ENCODE measurements around the gene ABHD17C.

DNA sequence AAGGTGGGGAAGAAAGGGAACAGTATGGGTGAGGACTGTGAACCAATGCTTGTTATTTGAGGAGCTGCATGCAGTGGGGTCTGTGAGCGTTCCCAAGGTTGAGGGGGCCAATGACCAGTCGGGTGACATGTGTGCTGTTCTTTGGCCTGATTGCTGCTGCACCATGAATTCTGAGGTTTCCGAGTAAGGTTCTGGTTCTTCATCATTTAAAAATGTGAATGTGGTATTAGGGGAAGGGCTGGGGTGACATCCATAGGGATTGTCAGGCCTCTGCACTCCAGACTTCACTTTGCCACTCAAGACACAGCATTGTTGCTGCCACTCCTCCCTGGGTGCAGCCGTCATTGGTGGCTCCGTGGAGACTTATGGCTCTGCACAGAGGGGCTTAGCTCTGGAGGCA is 32.5 kb downstream of the ABHD17C start:
- no peak for TF ChIP-seq SMC3 (IDR thresholded peaks at IDR 0.05)
- no peak for TF ChIP-seq EP300 (IDR thresholded peaks at IDR 0.05)
- no peak for TF ChIP-seq RCOR1 (IDR thresholded peaks at IDR 0.05; ENCODE audit: low read depth, low read length)
- no peak for TF ChIP-seq ESRRA (IDR thresholded peaks at IDR 0.05; ENCODE audit: borderline replicate concordance, low read length)
- TF ChIP-seq, protein P1, sequence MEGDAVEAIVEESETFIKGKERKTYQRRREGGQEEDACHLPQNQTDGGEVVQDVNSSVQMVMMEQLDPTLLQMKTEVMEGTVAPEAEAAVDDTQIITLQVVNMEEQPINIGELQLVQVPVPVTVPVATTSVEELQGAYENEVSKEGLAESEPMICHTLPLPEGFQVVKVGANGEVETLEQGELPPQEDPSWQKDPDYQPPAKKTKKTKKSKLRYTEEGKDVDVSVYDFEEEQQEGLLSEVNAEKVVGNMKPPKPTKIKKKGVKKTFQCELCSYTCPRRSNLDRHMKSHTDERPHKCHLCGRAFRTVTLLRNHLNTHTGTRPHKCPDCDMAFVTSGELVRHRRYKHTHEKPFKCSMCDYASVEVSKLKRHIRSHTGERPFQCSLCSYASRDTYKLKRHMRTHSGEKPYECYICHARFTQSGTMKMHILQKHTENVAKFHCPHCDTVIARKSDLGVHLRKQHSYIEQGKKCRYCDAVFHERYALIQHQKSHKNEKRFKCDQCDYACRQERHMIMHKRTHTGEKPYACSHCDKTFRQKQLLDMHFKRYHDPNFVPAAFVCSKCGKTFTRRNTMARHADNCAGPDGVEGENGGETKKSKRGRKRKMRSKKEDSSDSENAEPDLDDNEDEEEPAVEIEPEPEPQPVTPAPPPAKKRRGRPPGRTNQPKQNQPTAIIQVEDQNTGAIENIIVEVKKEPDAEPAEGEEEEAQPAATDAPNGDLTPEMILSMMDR (IDR thresholded peaks at IDR 0.05) = no peak
- no peak for TF ChIP-seq POLR2A (IDR thresholded peaks at IDR 0.05; ENCODE audit: low read length)
- TF ChIP-seq NR3C1 (IDR thresholded peaks at IDR 0.05) = no peak
- TF ChIP-seq, protein P2, sequence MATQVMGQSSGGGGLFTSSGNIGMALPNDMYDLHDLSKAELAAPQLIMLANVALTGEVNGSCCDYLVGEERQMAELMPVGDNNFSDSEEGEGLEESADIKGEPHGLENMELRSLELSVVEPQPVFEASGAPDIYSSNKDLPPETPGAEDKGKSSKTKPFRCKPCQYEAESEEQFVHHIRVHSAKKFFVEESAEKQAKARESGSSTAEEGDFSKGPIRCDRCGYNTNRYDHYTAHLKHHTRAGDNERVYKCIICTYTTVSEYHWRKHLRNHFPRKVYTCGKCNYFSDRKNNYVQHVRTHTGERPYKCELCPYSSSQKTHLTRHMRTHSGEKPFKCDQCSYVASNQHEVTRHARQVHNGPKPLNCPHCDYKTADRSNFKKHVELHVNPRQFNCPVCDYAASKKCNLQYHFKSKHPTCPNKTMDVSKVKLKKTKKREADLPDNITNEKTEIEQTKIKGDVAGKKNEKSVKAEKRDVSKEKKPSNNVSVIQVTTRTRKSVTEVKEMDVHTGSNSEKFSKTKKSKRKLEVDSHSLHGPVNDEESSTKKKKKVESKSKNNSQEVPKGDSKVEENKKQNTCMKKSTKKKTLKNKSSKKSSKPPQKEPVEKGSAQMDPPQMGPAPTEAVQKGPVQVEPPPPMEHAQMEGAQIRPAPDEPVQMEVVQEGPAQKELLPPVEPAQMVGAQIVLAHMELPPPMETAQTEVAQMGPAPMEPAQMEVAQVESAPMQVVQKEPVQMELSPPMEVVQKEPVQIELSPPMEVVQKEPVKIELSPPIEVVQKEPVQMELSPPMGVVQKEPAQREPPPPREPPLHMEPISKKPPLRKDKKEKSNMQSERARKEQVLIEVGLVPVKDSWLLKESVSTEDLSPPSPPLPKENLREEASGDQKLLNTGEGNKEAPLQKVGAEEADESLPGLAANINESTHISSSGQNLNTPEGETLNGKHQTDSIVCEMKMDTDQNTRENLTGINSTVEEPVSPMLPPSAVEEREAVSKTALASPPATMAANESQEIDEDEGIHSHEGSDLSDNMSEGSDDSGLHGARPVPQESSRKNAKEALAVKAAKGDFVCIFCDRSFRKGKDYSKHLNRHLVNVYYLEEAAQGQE (IDR thresholded peaks at IDR 0.05) = no peak

Measured in A549 (cell line).